HG03060 (cell line): ENCODE measurements around the gene GUCA1A.

Source experiments
- ATAC-seq: cut with Tn5 transposase; IDR thresholded peaks from one replicate; pipeline ENCODE4 v1.9.1; 2021; ENCODE audit warnings: low read depth, moderate number of reproducible peaks; ENCODE audit not compliant: unreplicated experiment

Gene GUCA1A

GRCh38 chr6:42173101-42173500 is at the start of gene GUCA1A:
TSS of gene GUCA1A (plus strand) at chr6:42173364. CDS start at chr6:42173614, 250 bp downstream.
- no peak for ATAC-seq

DNA sequence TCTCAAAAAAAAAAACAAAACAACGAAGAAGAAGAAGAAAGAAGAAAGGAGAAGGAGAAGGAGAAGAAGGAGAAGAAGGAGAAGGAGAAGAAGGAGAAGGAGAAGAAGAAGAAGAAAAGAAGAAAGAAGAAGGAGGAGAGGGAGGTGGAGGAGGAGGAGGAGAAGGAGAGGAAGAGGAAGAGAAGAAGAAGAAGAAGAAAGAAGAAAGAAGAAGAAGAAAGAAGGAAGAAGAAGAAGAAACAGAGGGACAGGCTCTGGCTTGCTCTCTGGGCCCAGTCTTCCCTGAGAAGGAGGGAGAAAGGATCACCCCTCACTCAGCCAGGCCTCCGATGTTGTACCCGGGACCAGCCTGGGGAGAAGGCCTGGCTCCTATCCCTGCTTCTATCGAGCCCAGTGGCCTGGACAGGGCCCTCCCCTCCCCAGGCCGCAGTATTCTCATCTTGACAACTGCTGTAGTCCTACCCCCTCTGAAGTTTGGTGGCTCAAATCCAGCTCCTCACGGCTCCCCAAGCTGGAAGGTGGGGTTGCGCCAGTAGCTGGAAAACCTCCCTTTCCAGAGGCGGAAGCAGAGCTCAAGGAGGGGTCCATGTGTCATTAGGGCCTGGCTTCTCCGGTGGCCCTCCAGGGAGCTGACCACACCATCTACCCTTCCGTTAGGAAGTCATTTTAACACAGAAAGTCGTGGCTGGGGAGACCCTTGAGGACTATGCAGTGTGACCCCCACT is 49.6 kb upstream of the GUCA1A start:
- ATAC-seq, result no peak

- no peak for ATAC-seq
Observed at GRCh38 chr6:42124223-42124836, 48.8 kb upstream of the GUCA1A start.

GRCh38 chr6:42125231-42125630 is 47.9 kb upstream of the GUCA1A start:
- ATAC-seq, result no peak

DNA sequence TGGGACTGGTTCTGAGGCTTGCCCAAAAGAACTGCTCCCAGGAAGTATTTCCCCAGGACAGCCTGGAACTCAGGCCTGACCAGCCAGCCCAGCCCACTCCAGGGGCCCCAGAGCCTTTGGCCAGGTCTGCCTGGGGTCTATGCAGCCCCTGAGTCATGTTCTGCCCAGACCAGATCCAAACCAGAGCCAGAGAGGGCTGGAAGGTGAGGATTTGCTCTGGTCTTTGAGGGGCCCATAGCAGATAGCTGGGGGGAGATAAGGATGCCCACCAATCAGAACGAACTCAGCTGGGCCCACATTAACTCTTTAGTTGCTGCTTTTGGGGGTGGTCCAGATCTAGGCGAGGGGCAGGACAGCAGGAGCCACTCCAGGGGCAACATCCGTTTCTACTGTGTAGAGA is 47.5 kb upstream of the GUCA1A start:
- no peak for ATAC-seq

GRCh38 chr6:42128460-42129359 is 44.5 kb upstream of the GUCA1A start:
- no peak for ATAC-seq

GRCh38 chr6:42129360-42129676 is 43.8 kb upstream of the GUCA1A start:
- no peak for ATAC-seq

DNA sequence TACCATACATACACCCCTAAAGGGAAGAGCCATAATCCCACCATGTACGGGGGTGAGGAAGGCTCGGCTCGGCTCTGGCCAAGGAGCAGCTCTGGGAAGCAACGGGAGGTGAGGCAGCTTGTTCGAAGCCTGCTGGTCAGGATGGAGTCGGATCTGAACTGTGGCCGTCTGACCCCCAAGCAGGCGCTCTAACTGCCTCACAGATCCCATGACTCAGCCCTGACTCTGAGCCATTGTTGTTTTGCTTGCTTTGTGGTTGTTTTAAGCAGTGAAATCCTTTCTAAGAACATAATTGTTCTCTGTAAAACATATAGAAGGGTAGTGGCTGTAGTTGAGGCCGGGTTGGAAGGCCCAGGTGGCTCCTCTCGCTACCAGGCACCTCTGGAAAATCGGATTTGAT is 41.6 kb upstream of the GUCA1A start:
- no peak for ATAC-seq

DNA sequence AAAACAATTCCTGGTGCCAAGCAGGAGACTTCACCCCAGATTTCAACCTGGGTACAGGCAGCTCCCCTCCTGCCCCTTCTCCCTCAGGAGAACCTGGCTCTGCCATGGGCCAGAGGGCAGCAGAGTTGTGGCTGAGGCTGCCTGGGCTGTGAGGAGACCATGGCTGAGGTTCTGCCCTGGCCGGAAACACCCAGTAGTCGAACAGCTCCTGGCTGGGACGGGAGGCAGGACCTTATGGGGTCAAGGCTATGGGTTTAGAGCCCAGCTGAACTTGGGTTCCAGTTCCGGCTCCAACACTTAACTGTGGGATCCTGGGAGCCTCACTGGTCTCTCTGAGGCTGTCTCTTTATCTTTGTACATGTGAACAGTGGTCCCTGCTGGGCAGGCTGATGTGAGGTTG is 39.2 kb upstream of the GUCA1A start:
- no peak for ATAC-seq

GRCh38 chr6:42135161-42135560 is 38.0 kb upstream of the GUCA1A start:
- ATAC-seq, result no peak

- no peak for ATAC-seq
Observed at GRCh38 chr6:42135722-42136121, 37.4 kb upstream of the GUCA1A start.

DNA sequence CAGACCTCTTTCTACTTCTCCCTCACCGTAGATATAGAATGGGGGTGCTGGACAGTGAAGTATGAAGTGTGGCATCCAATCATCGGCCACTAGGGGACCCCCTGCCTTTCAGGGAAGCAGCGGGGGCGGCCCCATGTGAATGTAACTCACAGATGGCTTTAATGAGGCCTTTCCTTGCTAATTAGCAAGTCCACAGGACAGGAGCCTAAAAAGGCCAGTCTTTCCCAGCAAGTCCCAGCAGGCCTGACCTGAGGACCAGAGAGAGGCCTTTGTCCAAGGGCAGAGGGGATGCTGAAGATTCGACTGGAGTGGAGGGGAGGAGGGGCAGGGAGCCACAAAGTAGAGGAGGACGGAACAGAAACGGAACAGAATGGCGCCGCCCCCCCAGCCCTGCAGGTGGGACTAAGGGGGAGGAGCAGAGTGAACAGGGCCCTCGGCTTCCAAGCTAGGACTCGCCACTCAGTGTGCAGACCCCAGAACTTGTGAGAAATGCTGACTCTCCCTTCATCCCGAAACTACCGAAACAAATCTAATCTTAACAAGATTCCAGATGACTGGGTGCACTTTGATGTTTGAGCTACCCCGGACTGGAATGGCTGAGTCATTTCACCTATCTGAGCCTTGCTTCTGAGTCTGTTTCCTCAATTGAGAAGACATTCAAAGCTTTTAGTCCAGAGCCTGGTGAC is 36.5 kb upstream of the GUCA1A start:
- no peak for ATAC-seq

DNA sequence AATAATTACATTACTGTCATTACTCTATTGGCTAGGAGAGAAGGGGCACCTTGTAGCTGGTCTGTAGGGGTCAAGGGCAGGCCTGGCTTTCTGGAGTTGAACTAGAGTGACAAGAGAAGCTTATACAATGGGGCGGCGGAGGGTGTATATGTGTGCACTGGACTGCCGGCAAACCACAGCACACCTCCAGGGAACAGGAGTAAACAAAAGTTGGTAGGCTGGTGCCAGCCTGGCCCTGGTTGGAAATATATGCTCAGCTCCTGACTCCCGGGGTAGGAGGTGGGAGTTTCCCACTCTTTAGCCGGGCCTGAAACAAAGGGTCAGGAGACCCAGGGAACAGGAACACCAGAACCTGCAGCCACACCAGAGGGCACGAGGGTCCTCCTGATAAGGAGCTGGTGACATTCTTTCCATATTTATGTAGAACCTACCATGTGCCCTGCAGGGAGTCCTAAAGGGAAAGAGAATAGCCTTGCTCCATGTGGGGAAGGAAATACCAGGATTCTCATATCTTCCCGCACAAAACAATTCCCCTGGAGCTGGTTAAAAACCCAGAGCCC is 35.9 kb upstream of the GUCA1A start:
- ATAC-seq, result no peak

- ATAC-seq, result no peak
Observed at GRCh38 chr6:42138190-42138589, 35.0 kb upstream of the GUCA1A start.

GRCh38 chr6:42138630-42139619 is 34.2 kb upstream of the GUCA1A start:
- no peak for ATAC-seq

DNA sequence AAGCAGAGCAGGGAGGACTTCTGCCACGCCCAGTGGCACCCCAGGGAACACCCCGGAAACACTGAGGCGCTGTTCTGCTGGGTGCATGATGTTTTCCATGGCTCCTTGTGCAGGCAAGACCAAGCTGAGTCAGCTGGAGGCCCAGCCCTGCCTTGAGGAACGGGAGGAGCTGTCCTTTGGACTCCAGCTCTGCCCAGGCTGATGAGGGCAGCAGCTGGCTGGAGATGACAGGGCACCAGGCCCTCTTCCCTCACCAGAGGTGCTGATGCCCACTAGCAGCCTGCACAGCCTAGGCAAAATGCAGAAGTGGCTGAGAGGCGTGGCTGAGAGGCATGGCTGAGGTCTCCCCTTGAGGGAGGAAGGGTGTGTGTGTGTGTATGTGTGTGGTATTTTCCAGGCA is 33.1 kb upstream of the GUCA1A start:
- ATAC-seq, result no peak

DNA sequence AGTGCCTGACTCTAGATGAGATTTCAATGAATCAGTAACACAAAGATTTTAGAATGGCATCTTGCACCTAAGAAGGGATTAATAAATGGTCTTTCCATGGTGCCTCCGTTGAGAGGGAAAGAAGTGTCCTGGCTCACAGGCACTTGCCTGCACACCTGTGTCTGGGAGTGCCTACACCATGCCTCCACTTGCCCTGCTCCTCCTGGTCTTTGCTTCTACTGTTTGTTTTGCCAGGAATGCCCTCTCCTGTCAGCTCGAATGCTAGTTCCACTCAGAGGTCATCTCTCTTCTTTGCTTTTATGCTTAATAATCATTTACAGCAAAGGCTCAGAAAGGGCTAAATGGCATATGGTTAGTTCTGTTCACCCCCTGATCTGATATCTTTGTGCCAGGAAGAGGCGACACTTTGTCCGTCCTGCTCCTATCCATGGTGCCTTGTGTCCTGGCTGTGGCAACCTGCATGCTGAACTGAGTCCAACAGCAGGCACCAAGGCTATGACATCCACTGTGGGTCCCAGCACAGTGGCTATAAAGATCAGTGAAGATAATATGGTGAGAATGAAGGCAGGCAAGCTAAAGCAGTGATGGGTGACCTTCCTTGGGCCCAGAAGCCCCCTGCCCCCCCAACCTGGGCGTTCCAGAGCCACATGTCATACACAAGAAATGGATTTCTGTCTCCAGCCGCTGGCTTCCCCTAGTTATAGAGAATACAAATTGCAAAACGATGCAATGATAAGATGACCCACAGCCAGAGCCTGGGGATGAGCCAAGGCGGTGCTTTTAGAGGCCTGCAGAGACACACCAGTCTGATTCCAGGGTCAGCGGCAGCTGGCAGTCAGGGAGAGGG is 32.2 kb upstream of the GUCA1A start:
- ATAC-seq, result no peak

- ATAC-seq, result no peak
Observed at GRCh38 chr6:42141603-42142117, 31.5 kb upstream of the GUCA1A start.
